Type B pancreatic cell (in vitro differentiated cells): ENCODE data around the gene SOWAHD. TPM values are rescaled to one million over a fixed set of nuclear protein-coding genes. Genes with fewer than 3 reads are reported as not detected.

Experiments
- DNase-seq: peaks from one replicate; pipeline ENCODE4 v3.0.0; 2021; ENCODE audit warnings: mixed read lengths; ENCODE audit not compliant: unreplicated experiment; ENCODE audit errors: extremely low spot score
- H3K27ac Mint-ChIP-seq: 2 replicates; pipeline ENCODE4 v1.8.0; 2021; ENCODE audit warnings: mild to moderate bottlenecking, mixed read lengths
- H3K27me3 Mint-ChIP-seq: 2 replicates; pipeline ENCODE4 v1.8.0; 2021; ENCODE audit warnings: mixed read lengths
- H3K36me3 Mint-ChIP-seq: 2 replicates; pipeline ENCODE4 v1.8.0; 2021; ENCODE audit warnings: mixed read lengths
- H3K4me1 Mint-ChIP-seq: one replicate; pipeline ENCODE4 v1.8.0; 2021; ENCODE audit warnings: mixed read lengths; ENCODE audit not compliant: unreplicated experiment
- H3K4me3 Mint-ChIP-seq: 2 replicates; pipeline ENCODE4 v1.8.0; 2021; ENCODE audit warnings: mild to moderate bottlenecking, mixed read lengths
- H3K9me3 Mint-ChIP-seq: 2 replicates; pipeline ENCODE4 v1.8.0; 2021; ENCODE audit warnings: mixed read lengths
- CTCF ChIP-seq: fragments of 200-600 bp; sonication (generic); conservative IDR thresholded peaks from 2 replicates; pipeline ENCODE4 v1.5.0; 2021; ENCODE audit warnings: antibody characterized with exemption, mild to moderate bottlenecking
- total RNA-seq: library from RNA; stranded (reverse); gene quantifications from 2 replicates; pipeline ENCODE4 v1.2.1, GENCODE V29; 2021; ENCODE audit warnings: low replicate concordance

Gene SOWAHD
- total RNA-seq, 1 donor from 2014 or later = 0.63 TPM

GRCh38 chrX:119726900-119727555 is 31.4 kb upstream of the SOWAHD start:
- TF ChIP-seq CTCF = no peak
- peaks cover 5% of the 10 kb centered on the region for H3K4me1 Mint-ChIP-seq
- peak overlapping the region; percentile 21 for H3K27ac Mint-ChIP-seq
- no peak overlapping the region for H3K4me3 Mint-ChIP-seq
- no peaks in the 10 kb centered on the region for H3K9me3 Mint-ChIP-seq
- no peak for DNase-seq
- no peaks in the 10 kb centered on the region for H3K36me3 Mint-ChIP-seq
- no peaks in the 10 kb centered on the region for H3K27me3 Mint-ChIP-seq

- Mint-ChIP-seq H3K4me3 (no peak overlapping the region), H3K36me3 (no peaks in the 10 kb centered on the region)
Measured at GRCh38 chrX:119728487-119728886, 29.9 kb upstream of the SOWAHD start.

GRCh38 chrX:119729408-119730201 is 28.8 kb upstream of the SOWAHD start:
- DNase-seq = no peak
- Mint-ChIP-seq H3K27me3 (no peaks in the 10 kb centered on the region), H3K9me3 (no peaks in the 10 kb centered on the region), H3K4me1 (peaks cover 5% of the 10 kb centered on the region), H3K27ac (no peak overlapping the region), H3K36me3 (no peaks in the 10 kb centered on the region), H3K4me3 (no peak overlapping the region)
- peak; percentile 75 for TF ChIP-seq CTCF

More at GRCh38 chrX:119728487-119728886, 29.9 kb upstream of the SOWAHD start:
- H3K27me3 Mint-ChIP-seq = no peaks in the 10 kb centered on the region
- TF ChIP-seq CTCF = no peak
- DNase-seq = no peak
- H3K4me1 Mint-ChIP-seq = peaks cover 5% of the 10 kb centered on the region
- H3K27ac Mint-ChIP-seq = no peak overlapping the region
- H3K9me3 Mint-ChIP-seq = no peaks in the 10 kb centered on the region

DNA sequence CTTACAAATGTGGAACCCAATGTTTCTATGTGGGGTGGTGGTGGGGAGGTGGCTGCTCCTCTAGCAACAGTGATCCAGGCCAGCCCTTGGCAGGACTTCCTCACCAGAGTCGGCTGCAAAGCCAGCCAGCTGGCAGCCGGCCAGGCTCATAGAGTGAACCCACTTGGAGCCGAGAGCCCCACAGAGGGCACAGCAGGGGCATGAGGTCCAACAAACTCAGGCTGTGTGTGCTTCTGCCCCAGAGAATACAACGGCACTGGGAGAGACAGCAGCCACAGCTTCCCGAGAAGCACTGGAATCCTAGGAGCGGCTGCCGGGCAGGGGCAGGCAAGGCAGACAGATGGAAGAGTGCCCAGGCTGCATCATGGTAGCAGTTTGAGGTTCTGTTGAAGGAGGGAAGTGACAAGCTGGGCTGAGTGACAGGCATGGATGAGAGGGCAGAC is 23.5 kb upstream of the SOWAHD start:
- H3K36me3 Mint-ChIP-seq = no peaks in the 10 kb centered on the region
- no peaks in the 10 kb centered on the region for H3K27me3 Mint-ChIP-seq
- no peaks in the 10 kb centered on the region for H3K4me1 Mint-ChIP-seq
- no peak overlapping the region for H3K27ac Mint-ChIP-seq
- H3K4me3 Mint-ChIP-seq = no peak overlapping the region
- no peaks in the 10 kb centered on the region for H3K9me3 Mint-ChIP-seq
- no peak for TF ChIP-seq CTCF
- DNase-seq = no peak

DNA sequence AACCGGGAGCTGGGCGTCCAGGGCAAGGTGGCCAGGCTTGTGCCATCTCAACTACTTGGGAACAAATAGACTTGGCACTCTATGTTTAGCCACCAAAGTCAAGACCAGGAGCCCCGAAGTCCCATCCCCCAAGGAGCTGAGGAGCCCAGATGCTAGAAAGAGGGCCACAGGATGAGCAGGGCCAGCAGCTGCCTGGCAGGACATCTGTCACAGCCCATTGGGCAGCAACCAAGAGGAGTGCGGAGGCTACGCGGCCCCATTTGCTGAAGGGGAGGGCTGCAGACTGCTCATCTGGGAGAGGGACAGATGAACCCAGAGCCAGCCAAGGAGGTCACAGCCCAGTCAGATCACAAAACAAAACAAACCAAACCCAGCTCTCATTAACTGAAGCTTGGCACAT is 22.9 kb upstream of the SOWAHD start:
- Mint-ChIP-seq H3K36me3 (no peaks in the 10 kb centered on the region), H3K4me1 (no peaks in the 10 kb centered on the region), H3K4me3 (no peak overlapping the region), H3K27me3 (no peaks in the 10 kb centered on the region), H3K27ac (no peak overlapping the region), H3K9me3 (no peaks in the 10 kb centered on the region)
- DNase-seq = no peak
- no peak for TF ChIP-seq CTCF
